CD4-positive, alpha-beta T cell treated with Interleukin-4 for 1 hour (primary cell): ENCODE measurements around the gene TSNAXIP1.
"Not testable (repeated sequence)": the region's sequence is repeated elsewhere in the genome, so short reads cannot be mapped to it uniquely, and the experiment has no call there.

ENCODE experiments used
- DNase-seq, 2 donors: peaks; one replicate each; pipeline ENCODE4 v3.0.0-alpha.2; 2020 to 2022

Gene TSNAXIP1

GRCh38 chr16:67862623-67863583 lies 56.2 kb downstream of the TSNAXIP1 start:
- no peak for DNase-seq

GRCh38 chr16:67864044-67864443 lies 57.4 kb downstream of the TSNAXIP1 start:
- DNase-seq: not testable (repeated sequence)

GRCh38 chr16:67864594-67864993 lies 57.9 kb downstream of the TSNAXIP1 start:
- no peak for DNase-seq

GRCh38 chr16:67865318-67865717 lies 58.6 kb downstream of the TSNAXIP1 start:
- no peak for DNase-seq

GRCh38 chr16:67868290-67868689 lies 61.6 kb downstream of the TSNAXIP1 start:
- DNase-seq: no peak

- DNase-seq: no peak
These were observed 63.0 kb downstream of the TSNAXIP1 start for GRCh38 chr16:67869653-67870052.

- no peak for DNase-seq
These were observed 64.6 kb downstream of the TSNAXIP1 start for GRCh38 chr16:67871256-67871655.

- DNase-seq: no peak
These were observed 65.5 kb downstream of the TSNAXIP1 start for GRCh38 chr16:67872131-67872630.

GRCh38 chr16:67872631-67873434 lies 66.1 kb downstream of the TSNAXIP1 start, which contains the start of gene EDC4:
TSS of gene EDC4 (plus strand) at chr16:67873052. CDS start at chr16:67873262, 210 bp downstream.
- DNase-seq: peak; percentile 87 to 92

- DNase-seq: no peak
These were observed 67.0 kb downstream of the TSNAXIP1 start for GRCh38 chr16:67873435-67874370.

- DNase-seq: no peak
These were observed 67.7 kb downstream of the TSNAXIP1 start for GRCh38 chr16:67874372-67874771.

- no peak for DNase-seq
These were observed 70.4 kb downstream of the TSNAXIP1 start for GRCh38 chr16:67877064-67877463.
